DMS 273 (cell line): ENCODE data around the gene MRPL11.
A peak's percentile ranks its signal among the peaks of the same experiment; 100 is the strongest.
"Not testable (repeated sequence)": the region's sequence is repeated elsewhere in the genome, so short reads cannot be mapped to it uniquely, and the experiment has no call there.

ENCODE experiments used
- DNase-seq: peaks from one replicate; lab custom pipeline; 2025; ENCODE audit not compliant: unreplicated experiment; lab: John Stamatoyannopoulos, UW

MRPL11 gene

DNA sequence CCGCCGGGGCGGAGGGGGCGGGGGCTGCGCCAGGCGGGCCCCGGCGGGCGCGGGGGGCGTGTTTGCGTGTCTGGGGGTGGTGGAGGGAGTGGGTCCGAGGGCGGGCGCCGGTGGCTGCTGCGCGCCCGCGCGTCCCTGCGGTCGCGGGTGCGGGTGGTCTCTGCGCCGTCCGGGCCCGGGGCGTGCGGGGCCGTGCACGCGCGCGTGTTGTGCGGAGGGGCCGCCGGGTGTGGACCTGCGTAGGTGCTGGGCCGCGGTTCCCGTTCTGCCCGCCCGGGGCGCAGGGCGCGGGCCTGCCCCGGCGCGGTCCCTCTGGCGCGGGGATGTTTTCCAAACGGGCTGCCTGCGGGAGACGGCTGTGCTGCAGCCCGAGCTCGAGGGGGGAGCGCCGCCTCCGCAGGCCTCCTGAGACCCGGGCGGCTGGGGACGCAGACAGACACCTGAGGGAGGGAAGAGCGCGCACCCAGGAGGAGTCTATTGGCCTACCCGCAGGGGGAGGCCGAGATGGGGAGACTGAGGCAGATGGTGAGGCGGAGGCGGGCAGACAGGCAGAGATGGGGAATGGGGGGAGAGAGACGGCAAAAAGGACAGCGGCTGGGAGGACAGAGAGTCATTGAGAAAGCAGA, 28.5 kb upstream of the MRPL11 start:
- DNase-seq, result peak; percentile 65

DNA sequence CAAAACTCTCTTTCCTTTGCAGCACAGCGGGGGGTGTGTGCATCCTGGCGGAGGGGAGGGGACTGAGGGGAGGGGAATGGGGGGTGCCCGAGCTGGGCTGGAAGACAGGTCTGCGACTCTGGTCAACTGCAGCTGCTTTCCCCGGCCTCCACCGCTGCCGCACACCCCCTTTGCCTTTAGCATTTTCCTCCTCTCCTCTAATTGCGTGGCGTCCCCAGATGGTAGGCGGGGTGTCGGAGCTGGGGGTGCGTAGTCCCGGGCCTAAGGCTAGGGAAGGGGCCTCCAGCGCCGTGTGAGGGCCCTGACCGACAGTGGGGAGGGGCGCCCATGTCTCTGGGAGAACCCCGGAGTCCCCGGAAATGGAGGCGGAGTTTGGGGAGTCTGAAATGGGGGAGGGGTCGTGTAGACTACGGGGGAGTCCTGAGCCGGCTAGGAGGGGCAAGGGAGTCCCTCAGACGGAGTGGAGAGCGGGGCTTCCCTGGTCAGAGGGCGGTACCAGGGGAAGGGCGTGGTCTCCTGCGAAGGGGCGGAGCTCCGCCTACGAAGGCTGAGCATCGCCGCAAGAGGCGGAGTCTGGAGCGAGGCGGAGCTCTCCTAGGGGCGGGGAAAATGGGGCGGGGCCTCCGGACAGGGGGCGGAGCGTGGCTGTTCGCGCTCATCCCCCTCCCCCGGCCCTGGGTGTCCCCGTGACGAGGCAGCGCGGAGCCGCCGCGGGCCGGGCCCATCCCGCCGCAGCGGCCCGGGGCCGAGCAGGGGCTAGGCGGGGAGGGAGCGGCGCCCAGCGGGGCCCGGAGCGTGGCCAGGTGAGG, 27.8 kb upstream of the MRPL11 start, which contains the start of gene PELI3:
Gene PELI3 (plus strand): TSS at position 681 of the 809 bp plus-strand sequence. CDS start 1,224 bp downstream, outside the sequence.
- DNase-seq, result peak; percentile 89

DNA sequence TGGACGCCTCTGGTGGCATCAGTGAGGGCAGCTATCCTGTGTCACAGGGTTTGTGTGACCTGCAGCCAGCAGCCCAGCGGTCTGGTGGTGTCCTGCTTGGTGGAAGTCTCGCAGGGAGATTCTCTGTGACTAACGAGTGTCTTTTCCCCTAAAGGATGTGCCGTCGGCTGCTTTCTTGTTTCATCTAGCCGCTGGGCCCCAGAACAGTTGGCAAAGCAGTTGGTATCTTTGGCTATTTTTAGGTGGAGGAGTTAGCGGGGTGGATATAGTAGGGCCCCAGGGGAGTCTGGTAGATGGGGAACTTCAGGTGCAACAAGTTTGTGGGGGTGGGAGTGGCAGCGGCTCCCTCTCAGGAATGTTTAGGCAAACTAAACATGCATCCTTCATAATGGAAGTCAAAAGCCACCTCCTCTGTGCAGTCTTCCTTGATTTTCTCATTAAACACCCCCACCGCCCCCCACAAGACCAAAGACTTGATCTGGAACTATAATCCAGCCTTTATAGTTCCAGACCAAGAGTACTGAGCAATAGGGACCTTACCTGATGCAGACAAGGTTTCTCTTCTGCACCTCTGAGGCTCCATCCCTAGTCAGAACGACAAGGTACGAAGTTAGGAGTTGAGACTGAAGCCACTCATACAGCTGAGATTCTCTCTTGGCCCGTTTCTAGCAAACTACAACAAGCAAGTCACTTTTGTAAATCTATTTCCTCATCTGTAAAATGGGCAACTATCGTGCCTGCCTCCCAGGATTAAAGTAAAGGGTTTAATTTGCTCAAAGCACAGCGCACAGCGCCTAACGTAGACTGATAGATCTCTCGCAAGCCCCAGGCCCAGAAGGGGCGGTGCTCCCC, 27.0 kb upstream of the MRPL11 start:
- DNase-seq, result no peak

DNA sequence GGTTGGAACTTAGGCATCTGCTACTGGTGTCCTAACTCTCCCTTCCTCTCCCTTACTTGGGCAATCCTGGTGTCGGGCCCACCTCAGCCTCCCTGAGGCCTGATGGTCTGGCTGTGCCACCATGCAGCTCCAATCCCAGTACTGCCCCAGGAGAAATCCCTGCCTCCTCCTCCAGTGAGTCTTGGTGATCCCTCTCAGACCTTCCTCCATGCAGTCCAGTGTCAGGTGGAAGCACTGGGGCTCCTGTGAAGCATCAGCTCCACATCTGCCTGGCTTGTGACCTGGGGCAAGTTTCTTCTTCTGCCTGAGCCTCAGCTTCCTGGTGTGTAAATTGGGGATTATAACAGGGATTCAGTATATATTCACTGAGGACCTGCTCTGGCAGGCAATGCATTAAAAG, 26.3 kb upstream of the MRPL11 start:
- DNase-seq, result no peak

DNA sequence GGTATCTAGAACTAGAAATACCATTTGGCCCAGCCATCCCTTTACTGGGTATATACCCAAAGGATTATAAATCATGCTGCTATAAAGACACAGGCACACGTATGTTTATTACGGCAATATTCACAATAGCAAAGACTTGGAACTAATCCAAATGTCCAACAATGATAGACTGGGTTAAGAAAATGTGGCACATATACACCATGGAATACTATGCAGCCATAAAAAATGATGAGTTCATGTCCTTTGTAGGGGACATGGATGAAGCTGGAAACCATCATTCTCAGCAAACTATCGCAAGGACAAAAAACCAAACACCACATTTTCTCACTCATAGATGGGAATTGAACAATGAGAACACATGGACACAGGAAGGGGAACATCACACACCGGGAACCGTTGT, 25.5 kb upstream of the MRPL11 start:
- not testable (repeated sequence) for DNase-seq

DNA sequence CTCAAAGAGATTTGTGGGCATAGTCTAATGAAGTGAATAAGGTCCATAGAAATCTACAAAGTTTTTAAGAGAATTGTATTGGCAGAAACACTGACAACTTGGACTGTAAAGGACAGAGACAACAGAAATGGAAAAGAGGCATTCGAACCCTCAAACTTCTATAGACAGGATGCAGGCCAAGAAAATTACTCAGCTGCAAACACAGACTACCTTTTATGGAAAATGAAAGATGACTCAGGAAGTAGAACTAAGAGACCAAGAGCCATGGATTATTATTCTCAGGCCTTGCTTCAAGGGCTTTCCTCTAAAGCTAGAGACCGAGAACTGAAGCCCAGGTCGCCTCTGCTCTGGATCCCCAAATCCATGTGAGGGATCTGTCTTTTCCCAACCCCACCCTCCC, 24.3 kb upstream of the MRPL11 start:
- DNase-seq, result no peak

DNA sequence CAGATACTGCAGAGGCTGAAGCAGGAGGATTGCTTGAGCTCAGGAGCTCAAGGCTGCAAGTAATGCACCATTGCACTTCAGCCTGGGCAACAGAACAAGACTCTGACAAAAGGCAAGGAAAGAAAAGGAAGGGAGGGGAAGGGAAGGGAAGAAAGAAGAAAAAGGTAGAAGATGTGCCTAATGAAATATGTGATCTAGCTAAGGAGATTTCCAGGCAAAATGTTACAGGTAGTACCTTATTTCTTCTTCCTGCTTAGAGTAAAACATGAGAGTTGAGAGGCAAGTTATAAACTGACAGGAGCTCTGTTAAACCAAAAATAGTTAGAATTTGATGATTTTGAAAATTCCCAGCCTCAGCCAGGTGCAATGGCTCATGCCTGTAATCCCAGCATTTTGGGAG, 23.4 kb upstream of the MRPL11 start:
- no peak for DNase-seq

DNA sequence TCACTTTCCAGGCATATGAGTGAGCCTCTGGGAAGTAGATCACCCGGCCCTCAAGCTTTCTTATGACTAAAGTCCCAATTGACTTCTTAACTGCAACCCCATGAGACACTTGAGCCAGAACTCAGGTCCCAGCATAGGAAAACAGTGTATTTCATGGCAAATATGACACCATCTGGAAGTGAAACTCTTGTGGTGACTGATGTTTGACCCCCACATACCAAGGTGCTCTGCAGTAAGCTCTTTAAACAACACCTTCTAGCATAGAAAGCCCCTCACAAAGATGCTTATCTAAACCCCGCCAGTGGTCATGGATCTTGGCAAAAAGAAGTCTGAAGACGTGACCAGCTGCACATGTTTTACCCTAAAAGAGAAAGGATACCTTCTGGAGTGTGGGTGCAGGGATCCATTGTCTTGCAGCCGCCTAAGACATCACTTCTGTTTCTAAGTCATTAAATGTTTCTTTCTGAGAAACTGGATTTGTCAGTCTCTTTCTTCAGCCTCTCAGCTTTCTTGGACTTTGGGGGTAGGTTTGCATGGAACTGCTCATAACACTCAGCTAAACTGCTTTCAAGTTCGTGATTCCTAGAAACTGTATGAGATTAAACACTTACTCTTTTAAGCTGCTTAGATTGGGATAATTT, 20.6 kb upstream of the MRPL11 start:
- DNase-seq, result no peak

DNA sequence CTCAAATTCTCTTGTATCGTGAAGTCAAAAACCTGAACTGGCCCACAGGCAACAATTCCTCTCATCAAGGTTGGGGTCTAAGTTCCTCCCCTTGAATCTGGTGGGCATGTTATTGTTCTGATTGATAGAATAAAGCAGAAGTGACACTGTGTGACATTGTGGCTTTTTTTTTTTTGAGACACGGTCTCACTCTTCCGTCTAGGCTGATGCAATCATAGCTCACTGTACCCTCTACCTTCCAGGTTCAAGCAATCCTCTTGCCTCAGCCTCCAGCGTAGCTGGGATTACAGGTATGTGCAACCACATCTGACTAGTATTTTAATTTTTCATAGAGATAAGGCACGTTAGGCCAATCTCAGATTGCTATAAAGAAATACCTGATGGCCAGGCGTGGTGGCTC, 19.2 kb upstream of the MRPL11 start:
- no peak for DNase-seq

DNA sequence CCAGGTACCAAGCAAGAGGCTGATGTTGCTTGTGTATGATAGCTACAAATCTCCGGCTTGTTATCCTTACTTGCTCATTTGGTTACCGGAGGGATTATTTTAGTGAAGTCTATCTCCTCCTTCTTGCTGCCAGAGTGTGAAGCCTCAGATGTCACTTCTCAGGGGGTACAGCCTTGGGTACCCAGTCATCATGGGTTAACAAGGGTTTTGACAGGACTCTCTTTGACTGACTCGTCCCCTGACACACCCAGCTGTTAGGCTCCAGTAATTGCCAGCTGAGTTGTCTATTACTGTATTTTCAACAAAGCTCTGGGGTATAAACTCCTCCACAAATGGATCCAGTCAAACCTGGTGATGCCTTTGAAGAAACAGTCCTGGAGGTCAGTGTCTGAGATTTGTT, 16.2 kb upstream of the MRPL11 start:
- no peak for DNase-seq

DNA sequence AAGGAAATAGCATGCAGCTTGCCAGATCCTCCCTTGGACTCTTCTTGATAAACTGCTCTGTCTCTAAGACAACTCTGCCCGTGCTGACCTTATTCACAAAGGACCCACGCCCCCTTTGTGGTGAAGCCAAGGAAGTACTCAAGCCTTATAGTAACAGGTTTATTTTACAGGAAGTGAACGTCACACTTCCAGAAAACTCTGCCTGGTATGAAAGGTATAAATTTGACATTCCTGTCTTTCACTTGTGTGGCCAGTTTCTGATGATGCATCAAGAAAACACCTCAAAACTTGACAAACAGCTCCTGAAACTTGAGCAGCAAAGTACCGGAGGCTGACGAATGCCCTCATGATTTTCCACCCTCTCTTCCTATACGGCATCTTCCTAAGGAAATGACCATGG, 15.6 kb upstream of the MRPL11 start:
- no peak for DNase-seq

DNA sequence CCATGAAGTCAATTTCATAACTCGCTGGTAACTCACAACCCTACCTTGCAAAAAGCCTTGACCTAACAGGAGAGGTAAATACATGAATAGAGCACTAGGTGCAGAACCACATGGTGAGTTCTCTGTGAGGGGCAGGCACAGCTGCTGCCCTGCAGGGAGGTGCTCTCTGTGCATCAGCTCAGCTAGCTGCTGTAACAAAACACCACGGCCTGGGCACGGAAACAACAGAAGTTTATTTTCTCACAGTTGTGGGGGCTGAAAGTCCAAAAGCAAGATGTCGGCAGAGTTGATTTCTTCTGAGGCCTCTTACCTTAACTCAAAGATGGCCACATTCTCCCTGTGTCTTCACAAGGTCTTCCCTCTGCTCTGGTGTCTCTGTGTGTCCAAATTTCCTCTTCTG, 13.0 kb upstream of the MRPL11 start:
- no peak for DNase-seq

DNA sequence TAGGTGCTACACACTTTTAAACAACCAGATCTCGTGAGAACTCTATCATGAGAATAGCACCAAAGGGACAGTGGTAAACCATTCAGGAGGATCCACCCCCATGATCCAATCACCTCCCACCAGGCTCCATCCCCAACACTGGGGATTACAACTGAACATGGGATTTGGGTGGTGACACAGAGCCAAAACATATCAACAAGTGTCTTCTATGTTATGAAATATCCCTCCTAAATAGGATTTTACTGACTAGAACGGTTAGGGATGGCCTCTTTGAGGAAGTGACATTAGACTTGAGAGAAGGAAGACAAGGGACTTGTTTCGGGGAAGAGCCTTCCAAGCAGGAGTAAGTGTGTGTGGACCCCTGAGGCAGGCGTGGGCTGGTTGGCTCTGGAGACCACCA, 11.9 kb upstream of the MRPL11 start:
- DNase-seq, result no peak

DNA sequence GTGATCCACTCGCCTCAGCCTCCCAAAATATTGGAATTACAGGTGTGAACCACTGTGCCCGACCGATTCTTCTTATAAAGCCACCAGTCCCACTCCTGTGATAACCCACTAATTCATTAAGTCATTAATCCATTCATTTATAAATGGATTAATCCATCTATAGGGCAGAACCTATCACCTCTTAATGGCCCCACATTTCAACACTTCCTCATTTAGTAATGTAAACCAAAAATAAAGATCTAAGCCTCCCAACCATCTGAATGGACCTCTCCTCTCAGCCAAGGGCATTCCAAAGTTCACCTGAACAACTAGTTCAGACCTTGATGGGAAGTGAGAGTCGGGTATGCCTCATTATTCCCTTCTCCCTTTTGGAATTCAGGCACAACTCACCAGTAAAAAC, 9.9 kb upstream of the MRPL11 start:
- no peak for DNase-seq

DNA sequence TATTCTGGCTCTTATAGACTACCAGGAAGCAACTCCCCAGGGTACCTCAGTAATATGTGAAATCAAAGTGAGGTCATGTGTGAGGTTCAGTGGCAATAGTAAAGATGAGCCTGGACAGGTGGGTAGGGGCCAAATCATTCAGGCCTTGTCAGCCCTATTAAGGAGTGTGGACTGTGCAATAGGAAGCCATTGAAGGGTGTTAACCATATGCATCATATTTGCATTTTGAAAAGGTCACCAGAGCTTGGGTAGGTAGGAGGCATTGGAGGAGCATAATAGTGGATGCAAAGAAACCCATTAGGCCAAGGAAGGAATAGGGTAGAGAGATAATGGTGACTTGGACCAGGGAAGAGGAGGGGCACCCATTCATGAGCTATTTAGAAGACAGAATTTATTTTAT, 8.4 kb upstream of the MRPL11 start:
- no peak for DNase-seq

DNA sequence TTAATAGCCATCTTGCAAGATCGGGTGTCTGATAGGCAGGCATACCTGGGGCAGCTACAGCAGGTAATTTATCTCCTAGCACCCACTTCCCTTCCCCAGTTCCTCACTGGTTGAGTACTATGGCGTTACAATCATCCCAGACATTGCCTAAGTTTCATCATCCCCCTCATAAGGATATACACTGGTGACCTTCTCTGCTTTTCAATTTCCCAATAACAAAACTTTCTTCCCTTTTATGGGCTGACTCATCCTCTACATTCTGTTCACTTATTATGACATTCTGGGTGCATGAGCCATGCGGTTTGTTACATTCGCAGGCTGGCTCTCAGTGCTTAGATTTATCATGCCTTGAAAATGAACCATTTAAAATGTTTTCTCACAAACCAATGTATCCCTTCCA, 5.0 kb upstream of the MRPL11 start:
- no peak for DNase-seq

DNA sequence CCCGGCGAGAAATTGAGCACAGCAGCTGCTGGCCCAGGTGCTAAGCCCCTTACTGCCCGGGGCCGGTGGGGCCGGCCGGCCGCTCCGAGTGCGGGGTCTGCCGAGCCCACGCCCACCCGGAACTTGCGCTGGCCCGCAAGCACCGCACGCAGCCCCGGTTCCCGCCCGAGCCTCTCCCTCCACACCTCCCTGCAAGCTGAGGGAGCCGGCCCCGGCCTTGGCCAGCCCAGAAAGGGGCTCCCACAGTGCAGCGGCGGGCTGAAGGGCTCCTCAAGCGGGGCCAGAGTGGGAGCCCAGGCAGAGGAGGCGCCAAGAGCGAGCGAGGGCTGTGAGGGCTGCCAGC, 2.3 kb upstream of the MRPL11 start:
- not testable (repeated sequence) for DNase-seq

DNA sequence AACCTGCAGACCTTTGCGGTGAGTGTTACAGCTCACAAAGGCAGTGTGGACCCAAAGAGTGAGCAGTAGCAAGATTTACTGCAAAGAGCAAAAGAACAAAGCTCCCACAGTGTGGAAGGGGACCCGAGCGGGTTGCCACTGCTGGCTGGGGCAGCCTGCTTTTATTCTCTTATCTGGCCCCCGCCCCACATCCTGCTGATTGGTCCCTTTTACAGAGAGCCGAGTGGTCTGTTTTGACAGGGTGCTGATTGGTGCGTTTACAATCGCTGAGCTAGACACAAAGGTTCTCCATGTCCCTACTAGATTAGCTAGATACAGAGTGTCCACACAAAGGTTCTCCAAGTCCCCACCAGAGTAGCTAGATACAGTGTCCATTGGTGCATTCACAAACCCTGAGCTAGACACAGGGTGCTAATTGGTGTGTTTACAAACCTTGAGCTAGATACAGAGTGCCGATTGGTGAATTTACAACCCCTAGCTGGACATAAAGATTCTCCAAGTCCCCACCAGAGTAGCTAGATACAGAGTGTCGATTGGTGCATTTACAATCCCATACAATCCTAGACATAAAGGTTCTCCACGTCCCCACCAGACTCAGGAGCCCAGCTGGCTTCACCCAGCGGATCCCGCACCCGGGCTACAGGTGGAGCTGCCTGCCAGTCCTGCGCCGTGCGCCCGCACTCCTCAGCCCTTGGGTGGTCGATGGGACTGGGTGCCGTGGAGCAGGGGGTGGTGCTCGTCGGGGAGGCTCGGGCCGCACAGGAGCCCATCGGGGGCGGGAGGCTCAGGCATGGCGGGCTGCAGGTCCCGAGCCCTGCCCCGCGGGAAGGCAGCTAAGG, 1.7 kb upstream of the MRPL11 start:
- DNase-seq, result not testable (repeated sequence)

DNA sequence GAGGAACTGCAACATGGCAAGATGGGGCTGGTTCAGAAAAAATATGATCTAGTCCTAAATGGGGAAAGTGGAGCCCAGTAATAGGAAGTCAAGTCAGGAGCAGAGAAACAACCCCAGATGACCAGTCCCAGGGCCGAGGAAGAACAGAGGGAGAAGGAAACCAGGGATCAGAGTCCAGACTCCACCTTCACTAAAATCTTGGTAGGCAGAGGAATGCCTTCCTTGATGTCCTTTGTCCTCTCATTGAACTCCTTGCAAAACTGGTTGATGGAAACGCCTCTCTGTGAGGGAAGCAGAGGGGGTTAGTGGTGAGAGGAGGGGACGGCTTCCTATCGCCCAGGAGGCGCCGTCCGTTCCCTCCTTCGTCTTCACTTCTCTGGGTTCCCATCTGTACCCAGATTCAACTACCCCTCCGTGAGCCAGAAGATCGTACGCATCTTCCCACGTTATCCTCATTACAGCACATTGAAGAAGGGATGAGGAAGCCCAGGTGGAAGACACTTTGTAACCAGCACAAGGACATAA, 607 bp downstream of the MRPL11 start:
- DNase-seq, result no peak

DNA sequence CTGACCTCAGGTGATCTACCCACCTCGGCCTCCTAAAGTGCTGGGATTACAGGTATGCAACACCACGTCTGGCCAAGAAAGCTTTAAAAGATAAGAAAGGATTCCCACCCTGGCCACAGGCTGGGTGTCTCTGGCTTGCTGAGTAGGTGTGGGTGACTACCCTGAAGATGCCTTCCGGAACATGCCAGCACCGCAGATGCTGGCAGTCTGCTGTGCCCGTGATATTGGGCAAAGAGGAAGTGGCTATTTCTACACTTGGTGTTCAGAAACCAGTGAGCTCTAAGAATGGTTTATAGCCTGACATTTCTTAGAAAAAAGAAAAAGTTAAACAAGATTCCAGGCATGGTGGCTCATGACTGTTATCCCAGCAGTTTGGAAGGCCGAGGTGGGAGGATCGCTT, 6.1 kb downstream of the MRPL11 start:
- DNase-seq, result no peak
